K562 (cell line): ENCODE measurements around the gene ATP2A2. TPM values are rescaled to one million over a fixed set of nuclear protein-coding genes. Genes with fewer than 3 reads are reported as not detected.

Source experiments
- HNRNPK ChIP-seq: fragments of 200-400 bp; formaldehyde crosslinking; IDR thresholded peaks from one replicate; pipeline ENCODE4 v1.6.1; 2018; ENCODE audit warnings: mild to moderate bottlenecking, low read depth, low read length; ENCODE audit not compliant: poor library complexity, severe bottlenecking
- MBD2 ChIP-seq: sonication (generic); IDR thresholded peaks from 2 replicates; pipeline ENCODE4 v1.6.1; 2016; ENCODE audit warnings: low read depth, borderline replicate concordance
- SIX5 ChIP-seq, 2 experiments: IDR thresholded peaks; 2 replicates each; pipeline ENCODE4 v1.6.1; 2011; ENCODE audit warnings: low read length in 2 of 2, borderline replicate concordance in 1 of 2, low read depth in 1 of 2, mild to moderate bottlenecking in 1 of 2, moderate library complexity in 1 of 2; ENCODE audit not compliant: insufficient read depth in 1 of 2
- SRSF9 ChIP-seq: fragments of 200-400 bp; formaldehyde crosslinking; IDR thresholded peaks from 2 replicates; pipeline ENCODE4 v1.6.1; 2017; ENCODE audit warnings: low read depth, low read length, borderline replicate concordance
- TFAM ChIP-seq: fragments of 250-450 bp; sonication (Bioruptor Pico); conservative IDR thresholded peaks from 2 replicates; pipeline ENCODE4 v1.5.0; 2021; ENCODE audit warnings: mild to moderate bottlenecking, moderate library complexity
- ZNF253 ChIP-seq: fragments of 250-450 bp; sonication (Bioruptor Pico); conservative IDR thresholded peaks from 2 replicates; pipeline ENCODE4 v1.6.1; 2021; ENCODE audit warnings: mild to moderate bottlenecking
- ZNF263 ChIP-seq: sonication (generic); formaldehyde crosslinking; IDR thresholded peaks from 2 replicates; pipeline ENCODE4 v1.8.0; 2022; ENCODE audit warnings: mild to moderate bottlenecking, missing genetic modification reagents, borderline replicate concordance
- ZNF764 ChIP-seq: fragments of 250-450 bp; sonication (Bioruptor Pico); IDR thresholded peaks from 2 replicates; pipeline ENCODE4 v1.4.0; 2020; ENCODE audit warnings: low read depth, mild to moderate bottlenecking, moderate library complexity
- ZSCAN29 ChIP-seq: fragments of 450-650 bp; IDR thresholded peaks from 2 replicates; pipeline ENCODE4 v1.6.1; 2017
- polyA plus RNA-seq, 8 experiments: library from polyadenylated mRNA; depleted of rRNA in 4 of 8; stranded (reverse) in 5 of 8; unstranded in 3 of 8; fragments of >200 nt; fragmentation: Nextera tagmentation in 2 of 8; fragmentation: Illumina TruSeq in 1 of 8; extraction: Ambion mirVana in 2 of 8; extraction: Trizol in 1 of 8; gene quantifications; 2 replicates each; pipeline versions ENCODE4 v1.2.1 to v1.2.3, GENCODE V29; 2011 to 2014; ENCODE audit warnings: inconsistent platforms in 1 of 8, missing spikeins in 1 of 8
- total RNA-seq, 7 experiments: library from RNA; depleted of rRNA in 6 of 7; stranded (reverse); fragments of >200 nt in 6 of 7; fragmentation: Illumina TruSeq in 2 of 7; extraction: Trizol in 2 of 7; gene quantifications; 2 replicates each; pipeline versions ENCODE4 v1.2.1 to v1.2.3, GENCODE V29; 2011 to 2021; ENCODE audit warnings: low replicate concordance in 1 of 7
- TF ChIP-seq, protein P1 (sequence below): fragments of 450-650 bp; IDR thresholded peaks from 2 replicates; pipeline ENCODE4 v1.6.1; 2016; ENCODE audit warnings: antibody characterized with exemption
- TF ChIP-seq, protein P2 (sequence below): conservative IDR thresholded peaks from 2 replicates; pipeline ENCODE4 v1.6.1; 2011; ENCODE audit warnings: low read depth, mild to moderate bottlenecking, low read length; ENCODE audit not compliant: control insufficient read depth
- TF ChIP-seq, protein P3 (sequence below): fragments of 450-650 bp; IDR thresholded peaks from 2 replicates; pipeline ENCODE4 v1.6.1; 2017; ENCODE audit warnings: antibody characterized with exemption, mild to moderate bottlenecking

Gene ATP2A2
- total and polyA plus RNA-seq, 9 of the 15 experiments (the other 6 are each of a cell fraction or from before 2014, with no cell fraction given) = 5.2 to 205 (median 51.6) TPM

DNA sequence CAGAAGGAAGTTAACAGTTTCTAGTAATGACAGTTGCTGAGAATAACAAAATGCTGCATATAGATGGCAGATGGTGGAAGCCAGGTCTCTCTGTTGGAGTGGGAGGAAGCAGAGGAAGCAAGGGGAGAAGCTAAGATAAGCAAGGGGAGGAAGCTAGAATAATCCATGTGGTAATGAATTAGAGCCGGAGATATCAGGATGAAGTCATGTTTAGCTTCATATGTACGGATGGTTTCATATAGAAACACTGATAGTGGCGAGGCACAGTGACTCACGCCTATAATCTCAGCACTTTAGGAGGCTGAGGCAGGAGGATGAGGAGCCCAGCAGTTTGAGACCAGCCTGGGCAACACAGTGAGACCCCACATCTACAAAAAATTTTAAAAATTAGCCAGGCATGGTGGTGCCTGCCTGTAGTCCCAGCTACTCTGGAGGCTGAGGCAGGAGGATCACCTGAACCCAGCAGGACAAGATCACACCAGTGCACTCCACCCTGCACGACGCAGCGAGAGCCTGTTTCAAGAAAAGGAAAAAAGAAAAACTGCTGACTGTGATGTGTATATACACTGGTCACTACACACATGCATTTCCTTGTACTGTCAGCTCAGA lies 73.2 kb downstream of the ATP2A2 start (continued):
- no peak for TF ChIP-seq ZNF764
- TF ChIP-seq HNRNPK = no peak
- TF ChIP-seq, protein P1, sequence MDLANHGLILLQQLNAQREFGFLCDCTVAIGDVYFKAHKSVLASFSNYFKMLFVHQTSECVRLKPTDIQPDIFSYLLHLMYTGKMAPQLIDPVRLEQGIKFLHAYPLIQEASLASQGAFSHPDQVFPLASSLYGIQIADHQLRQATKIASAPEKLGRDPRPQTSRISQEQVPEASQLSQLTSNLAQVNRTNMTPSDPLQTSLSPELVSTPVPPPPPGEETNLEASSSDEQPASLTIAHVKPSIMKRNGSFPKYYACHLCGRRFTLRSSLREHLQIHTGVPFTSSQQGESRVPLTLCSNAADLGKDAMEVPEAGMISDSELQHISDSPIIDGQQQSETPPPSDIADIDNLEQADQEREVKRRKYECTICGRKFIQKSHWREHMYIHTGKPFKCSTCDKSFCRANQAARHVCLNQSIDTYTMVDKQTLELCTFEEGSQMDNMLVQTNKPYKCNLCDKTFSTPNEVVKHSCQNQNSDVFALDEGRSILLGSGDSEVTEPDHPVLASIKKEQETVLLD = peak; percentile 34; the same call in 1 of the 2 replicates
- peak; percentile 48; the same call in 1 of the 2 replicates for TF ChIP-seq ZNF263 (CRISPR knock-in tag)
- no peak for TF ChIP-seq SRSF9
- no peak for TF ChIP-seq SIX5 (IDR thresholded peaks at IDR 0.05; ENCODE audit: borderline replicate concordance in 1 of 2, insufficient read depth in 1 of 2, low read depth in 1 of 2, low read length in 2 of 2)
- TF ChIP-seq, protein P2, sequence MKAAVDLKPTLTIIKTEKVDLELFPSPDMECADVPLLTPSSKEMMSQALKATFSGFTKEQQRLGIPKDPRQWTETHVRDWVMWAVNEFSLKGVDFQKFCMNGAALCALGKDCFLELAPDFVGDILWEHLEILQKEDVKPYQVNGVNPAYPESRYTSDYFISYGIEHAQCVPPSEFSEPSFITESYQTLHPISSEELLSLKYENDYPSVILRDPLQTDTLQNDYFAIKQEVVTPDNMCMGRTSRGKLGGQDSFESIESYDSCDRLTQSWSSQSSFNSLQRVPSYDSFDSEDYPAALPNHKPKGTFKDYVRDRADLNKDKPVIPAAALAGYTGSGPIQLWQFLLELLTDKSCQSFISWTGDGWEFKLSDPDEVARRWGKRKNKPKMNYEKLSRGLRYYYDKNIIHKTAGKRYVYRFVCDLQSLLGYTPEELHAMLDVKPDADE = peak; percentile 66; the same call in 1 of the 2 replicates
- TF ChIP-seq ZNF253 (CRISPR knock-in tag) = no peak
- TF ChIP-seq TFAM (CRISPR knock-in tag) = no peak
- TF ChIP-seq MBD2 = peak; percentile 68; the same call in 1 of the 2 replicates
- TF ChIP-seq, protein P3, sequence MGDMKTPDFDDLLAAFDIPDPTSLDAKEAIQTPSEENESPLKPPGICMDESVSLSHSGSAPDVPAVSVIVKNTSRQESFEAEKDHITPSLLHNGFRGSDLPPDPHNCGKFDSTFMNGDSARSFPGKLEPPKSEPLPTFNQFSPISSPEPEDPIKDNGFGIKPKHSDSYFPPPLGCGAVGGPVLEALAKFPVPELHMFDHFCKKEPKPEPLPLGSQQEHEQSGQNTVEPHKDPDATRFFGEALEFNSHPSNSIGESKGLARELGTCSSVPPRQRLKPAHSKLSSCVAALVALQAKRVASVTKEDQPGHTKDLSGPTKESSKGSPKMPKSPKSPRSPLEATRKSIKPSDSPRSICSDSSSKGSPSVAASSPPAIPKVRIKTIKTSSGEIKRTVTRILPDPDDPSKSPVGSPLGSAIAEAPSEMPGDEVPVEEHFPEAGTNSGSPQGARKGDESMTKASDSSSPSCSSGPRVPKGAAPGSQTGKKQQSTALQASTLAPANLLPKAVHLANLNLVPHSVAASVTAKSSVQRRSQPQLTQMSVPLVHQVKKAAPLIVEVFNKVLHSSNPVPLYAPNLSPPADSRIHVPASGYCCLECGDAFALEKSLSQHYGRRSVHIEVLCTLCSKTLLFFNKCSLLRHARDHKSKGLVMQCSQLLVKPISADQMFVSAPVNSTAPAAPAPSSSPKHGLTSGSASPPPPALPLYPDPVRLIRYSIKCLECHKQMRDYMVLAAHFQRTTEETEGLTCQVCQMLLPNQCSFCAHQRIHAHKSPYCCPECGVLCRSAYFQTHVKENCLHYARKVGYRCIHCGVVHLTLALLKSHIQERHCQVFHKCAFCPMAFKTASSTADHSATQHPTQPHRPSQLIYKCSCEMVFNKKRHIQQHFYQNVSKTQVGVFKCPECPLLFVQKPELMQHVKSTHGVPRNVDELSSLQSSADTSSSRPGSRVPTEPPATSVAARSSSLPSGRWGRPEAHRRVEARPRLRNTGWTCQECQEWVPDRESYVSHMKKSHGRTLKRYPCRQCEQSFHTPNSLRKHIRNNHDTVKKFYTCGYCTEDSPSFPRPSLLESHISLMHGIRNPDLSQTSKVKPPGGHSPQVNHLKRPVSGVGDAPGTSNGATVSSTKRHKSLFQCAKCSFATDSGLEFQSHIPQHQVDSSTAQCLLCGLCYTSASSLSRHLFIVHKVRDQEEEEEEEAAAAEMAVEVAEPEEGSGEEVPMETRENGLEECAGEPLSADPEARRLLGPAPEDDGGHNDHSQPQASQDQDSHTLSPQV = no peak
- TF ChIP-seq ZSCAN29 = no peak; the same call in 1 of the 2 replicates
